C4-2B (cell line): ENCODE data around the gene PLCG1.

Experiments
- ZFX ChIP-seq: fragments of 450-650 bp; IDR thresholded peaks from 2 replicates; pipeline ENCODE4 v1.6.1; 2017
- TF ChIP-seq, protein P1 (sequence below): fragments of 450-650 bp; conservative IDR thresholded peaks from 2 replicates; pipeline ENCODE4 v1.5.1; 2017; ENCODE audit warnings: mild to moderate bottlenecking

DNA sequence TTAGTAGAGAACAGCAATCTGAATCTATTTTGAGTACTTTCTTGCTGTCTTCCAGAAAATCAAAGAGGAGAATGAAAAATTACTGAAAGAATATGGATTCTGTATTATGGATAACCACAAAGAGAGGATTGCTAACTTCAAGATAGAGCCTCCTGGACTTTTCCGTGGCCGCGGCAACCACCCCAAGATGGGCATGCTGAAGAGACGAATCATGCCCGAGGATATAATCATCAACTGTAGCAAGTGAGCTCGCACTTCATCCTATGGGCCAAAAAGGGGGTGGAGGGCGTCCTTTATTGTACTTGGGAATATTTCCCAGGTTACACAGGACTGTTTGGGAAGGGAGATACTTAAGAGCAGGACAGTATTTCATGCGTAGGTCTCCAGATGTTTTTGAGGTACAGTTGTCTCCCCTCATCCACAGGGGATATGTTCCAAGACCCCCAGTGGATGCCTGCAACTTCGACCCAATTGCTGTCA is 37.3 kb upstream of the PLCG1 start:
- TF ChIP-seq, protein P1, sequence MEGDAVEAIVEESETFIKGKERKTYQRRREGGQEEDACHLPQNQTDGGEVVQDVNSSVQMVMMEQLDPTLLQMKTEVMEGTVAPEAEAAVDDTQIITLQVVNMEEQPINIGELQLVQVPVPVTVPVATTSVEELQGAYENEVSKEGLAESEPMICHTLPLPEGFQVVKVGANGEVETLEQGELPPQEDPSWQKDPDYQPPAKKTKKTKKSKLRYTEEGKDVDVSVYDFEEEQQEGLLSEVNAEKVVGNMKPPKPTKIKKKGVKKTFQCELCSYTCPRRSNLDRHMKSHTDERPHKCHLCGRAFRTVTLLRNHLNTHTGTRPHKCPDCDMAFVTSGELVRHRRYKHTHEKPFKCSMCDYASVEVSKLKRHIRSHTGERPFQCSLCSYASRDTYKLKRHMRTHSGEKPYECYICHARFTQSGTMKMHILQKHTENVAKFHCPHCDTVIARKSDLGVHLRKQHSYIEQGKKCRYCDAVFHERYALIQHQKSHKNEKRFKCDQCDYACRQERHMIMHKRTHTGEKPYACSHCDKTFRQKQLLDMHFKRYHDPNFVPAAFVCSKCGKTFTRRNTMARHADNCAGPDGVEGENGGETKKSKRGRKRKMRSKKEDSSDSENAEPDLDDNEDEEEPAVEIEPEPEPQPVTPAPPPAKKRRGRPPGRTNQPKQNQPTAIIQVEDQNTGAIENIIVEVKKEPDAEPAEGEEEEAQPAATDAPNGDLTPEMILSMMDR = no peak
- TF ChIP-seq ZFX = no peak
